A549 (cell line): ENCODE measurements around the gene HS3ST5. TPM values are rescaled to one million over a fixed set of nuclear protein-coding genes. Genes with fewer than 3 reads are reported as not detected.

Experiments
- ATAC-seq, 2 experiments: fragments of 200-7000 bp in 1 of 2; fragments of >200 bp in 1 of 2; cut with Nextera tagmentation in 1 of 2; cut with Tn5 transposase in 1 of 2; 3 replicates each; pipeline versions ENCODE4 v1.8.0 to v1.9.1; 2018 to 2020; ENCODE audit warnings: mild to moderate bottlenecking in 1 of 2, moderate library complexity in 1 of 2
- CTCF ChIA-PET: fragments of 300-600 bp; sonication (Branson Sonifier 250); formaldehyde crosslinking; extraction: SDS; loops from one replicate; lab custom pipeline; 2021; ENCODE audit warnings: antibody characterized with exemption, inconsistent platforms; lab: Yijun Ruan, JAX
- POLR2A ChIA-PET: fragments of 350-600 bp; formaldehyde crosslinking; extraction: SDS; loops from one replicate; lab custom pipeline; 2021; ENCODE audit warnings: antibody characterized with exemption, inconsistent platforms; lab: Yijun Ruan, JAX
- DNase-seq, 2 experiments: peaks; one replicate each; pipeline versions ENCODE4 v3.0.0 to v3.0.0-alpha.2; 2011 to 2016; ENCODE audit warnings: low read depth in 1 of 2, low spot score in 1 of 2
- FAIRE-seq: peaks from 2 replicates; lab custom pipeline; 2011; peaks lifted over from hg19 to GRCh38; lab: Jason Lieb, UNC
- H3K27ac ChIP-seq, 2 experiments: fragments of >200 bp; sonication (Bioruptor Twin); formaldehyde crosslinking; 3 replicates each; pipeline ENCODE4 v1.5.1; 2016 to 2017
- H3K4me1 ChIP-seq: fragments of >200 bp; sonication (Bioruptor Twin); formaldehyde crosslinking; 3 replicates; pipeline ENCODE4 v1.6.1; 2016
- H3K4me2 ChIP-seq: fragments of >200 bp; sonication (Bioruptor Twin); formaldehyde crosslinking; 3 replicates; pipeline ENCODE4 v1.6.1; 2016
- H3K4me3 ChIP-seq: fragments of >200 bp; sonication (Bioruptor Twin); formaldehyde crosslinking; 3 replicates; pipeline ENCODE4 v1.5.1; 2016
- H3K9me3 ChIP-seq: fragments of >200 bp; sonication (Bioruptor Twin); formaldehyde crosslinking; 3 replicates; pipeline ENCODE4 v1.6.1; 2016
- BHLHE40 ChIP-seq: IDR thresholded peaks from 2 replicates; pipeline ENCODE4 v1.6.1; 2012; ENCODE audit warnings: low read depth, low read length, inconsistent platforms
- CBX8 ChIP-seq: fragments of 200-600 bp; sonication (generic); IDR thresholded peaks from 2 replicates; pipeline ENCODE4 v1.6.1; 2016
- CHD4 ChIP-seq: fragments of 200-600 bp; sonication (generic); IDR thresholded peaks from 2 replicates; pipeline ENCODE4 v1.6.1; 2016; ENCODE audit warnings: antibody characterized with exemption, mild to moderate bottlenecking, borderline replicate concordance
- E2F6 ChIP-seq: IDR thresholded peaks from 2 replicates; pipeline ENCODE4 v1.6.1; 2012; ENCODE audit warnings: low read depth, borderline replicate concordance
- EHF ChIP-seq: fragments of 250-450 bp; sonication (Bioruptor Pico); IDR thresholded peaks from 2 replicates; pipeline ENCODE4 v1.5.0; 2020; ENCODE audit warnings: mild to moderate bottlenecking
- EP300 ChIP-seq, 2 experiments: fragments of >200 bp; sonication (Bioruptor Twin); formaldehyde crosslinking; IDR thresholded peaks; 2 replicates in 1 of 2; 3 replicates in 1 of 2; pipeline ENCODE4 v1.6.1; 2016 to 2017
- FOSL2 ChIP-seq, 2 experiments: fragments of 450-650 bp in 1 of 2; fragments of >200 bp in 1 of 2; sonication (Bioruptor Twin) in 1 of 2; formaldehyde crosslinking; IDR thresholded peaks; 2 replicates each; pipeline versions ENCODE4 v1.5.0 to v1.6.1; 2016 to 2020; ENCODE audit warnings: mild to moderate bottlenecking in 1 of 2, moderate library complexity in 1 of 2
- GATA3 ChIP-seq: IDR thresholded peaks from 2 replicates; pipeline ENCODE4 v1.6.1; 2012; ENCODE audit warnings: borderline replicate concordance
- HDAC2 ChIP-seq: fragments of 200-600 bp; sonication (generic); IDR thresholded peaks from 2 replicates; pipeline ENCODE4 v1.6.1; 2016
- HES2 ChIP-seq: fragments of >200 bp; sonication (Bioruptor Twin); formaldehyde crosslinking; IDR thresholded peaks from 2 replicates; pipeline ENCODE4 v1.6.1; 2016
- HEYL ChIP-seq: fragments of 250-450 bp; sonication (Bioruptor Pico); IDR thresholded peaks from 2 replicates; pipeline ENCODE4 v1.8.0; 2021; ENCODE audit warnings: mild to moderate bottlenecking, moderate library complexity
- HMGXB4 ChIP-seq: fragments of 250-450 bp; sonication (Bioruptor Pico); IDR thresholded peaks from 2 replicates; pipeline ENCODE4 v1.5.0; 2021; ENCODE audit warnings: mild to moderate bottlenecking, moderate library complexity, borderline replicate concordance
- KDM1A ChIP-seq: fragments of 200-600 bp; sonication (generic); IDR thresholded peaks from 2 replicates; pipeline ENCODE4 v1.6.1; 2016; ENCODE audit warnings: low read depth, mild to moderate bottlenecking
- KDM5A ChIP-seq: fragments of 200-600 bp; sonication (generic); IDR thresholded peaks from 2 replicates; pipeline ENCODE4 v1.6.1; 2016; ENCODE audit warnings: antibody characterized with exemption, mild to moderate bottlenecking
- MAFK ChIP-seq: fragments of 450-650 bp; IDR thresholded peaks from 2 replicates; pipeline ENCODE4 v1.6.1; 2014; ENCODE audit not compliant: partially characterized antibody
- NFE2L2 ChIP-seq: fragments of 150-350 bp; conservative IDR thresholded peaks from 2 replicates; pipeline ENCODE4 v1.6.1; 2014; ENCODE audit warnings: low read length
- NPAS2 ChIP-seq: fragments of 250-450 bp; sonication (Bioruptor Pico); IDR thresholded peaks from 2 replicates; pipeline ENCODE4 v1.8.0; 2022; ENCODE audit warnings: mild to moderate bottlenecking, moderate library complexity, borderline replicate concordance
- NR3C1 ChIP-seq: fragments of >200 bp; sonication (Bioruptor Twin); formaldehyde crosslinking; IDR thresholded peaks from 3 replicates; pipeline ENCODE4 v1.6.1; 2017
- PHF8 ChIP-seq: fragments of 200-600 bp; sonication (generic); IDR thresholded peaks from 2 replicates; pipeline ENCODE4 v1.6.1; 2016; ENCODE audit warnings: low read depth, mild to moderate bottlenecking, antibody characterized with exemption, moderate library complexity, borderline replicate concordance
- POLR2AphosphoS2 ChIP-seq: conservative IDR thresholded peaks from 2 replicates; pipeline ENCODE4 v1.6.1; 2012; ENCODE audit warnings: low read length, improper control_type of control experiment, inconsistent platforms
- RARB ChIP-seq: fragments of 250-450 bp; sonication (Bioruptor Pico); IDR thresholded peaks from 2 replicates; pipeline ENCODE4 v1.8.0; 2021; ENCODE audit warnings: mild to moderate bottlenecking, moderate library complexity
- SMC3 ChIP-seq: fragments of >200 bp; sonication (Bioruptor Twin); formaldehyde crosslinking; IDR thresholded peaks from 3 replicates; pipeline ENCODE4 v1.6.1; 2018; ENCODE audit warnings: inconsistent platforms
- SREBF2 ChIP-seq: fragments of 450-650 bp; IDR thresholded peaks from 2 replicates; pipeline ENCODE4 v1.6.1; 2014; ENCODE audit warnings: mild to moderate bottlenecking, moderate library complexity
- ZSCAN20 ChIP-seq: fragments of 250-450 bp; sonication (Bioruptor Pico); IDR thresholded peaks from 2 replicates; pipeline ENCODE4 v1.8.0; 2022; ENCODE audit warnings: mild to moderate bottlenecking, moderate library complexity
- WGBS: methylation state at CpG from one replicate; pipeline ENCODE4 v1.1.6; 2017; ENCODE audit errors: missing lambda C conversion rate; 5-methylcytosine and 5-hydroxymethylcytosine counted together
- polyA plus RNA-seq, 4 experiments: library from polyadenylated mRNA; depleted of rRNA in 3 of 4; stranded (reverse); fragments of >200 nt; fragmentation: RNase III in 1 of 4; extraction: RNeasy Plus Mini Kit Qiagen cat#74134 plus additional on column Dnase treatment in 1 of 4; gene quantifications; 2 replicates in 3 of 4; 3 replicates in 1 of 4; pipeline ENCODE4 v1.2.3, GENCODE V29; 2011 to 2017
- TF ChIP-seq, protein P1 (sequence below): fragments of >200 bp; sonication (Bioruptor Twin); formaldehyde crosslinking; IDR thresholded peaks from 3 replicates; pipeline ENCODE4 v1.6.1; 2016
- TF ChIP-seq, protein P2 (sequence below): fragments of 150-350 bp; IDR thresholded peaks from 2 replicates; pipeline ENCODE4 v1.6.1; 2014; ENCODE audit warnings: low read depth, mild to moderate bottlenecking, low read length
- TF ChIP-seq, protein P3 (sequence below): fragments of 250-450 bp; sonication (Bioruptor Pico); IDR thresholded peaks from 2 replicates; pipeline ENCODE4 v1.5.0; 2020; ENCODE audit warnings: low read depth, mild to moderate bottlenecking, moderate library complexity

The HS3ST5 gene
- polyA plus RNA-seq, 2 of the 4 experiments (the other 2 are of a cell fraction), result not detected

DNA sequence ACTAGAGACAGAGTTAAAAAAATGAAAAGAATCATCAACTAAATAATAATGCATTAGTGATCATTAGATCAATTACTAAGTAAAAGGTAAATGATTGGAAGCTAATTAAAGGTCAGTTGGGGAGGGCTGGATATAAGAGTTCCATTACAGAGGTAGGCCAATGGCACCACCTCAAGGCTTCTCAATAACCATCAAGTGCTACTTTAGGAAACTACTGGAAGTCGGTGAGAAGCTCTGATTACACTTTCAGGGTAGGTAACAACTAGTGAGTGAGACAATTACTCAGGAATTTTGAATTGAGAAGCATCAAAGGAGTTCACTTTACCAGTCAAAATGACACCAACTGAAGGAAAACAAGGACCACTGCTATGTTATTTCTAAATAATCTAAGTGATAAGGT, 281.7 kb downstream of the HS3ST5 start:
- no peak for FAIRE-seq
- ChIA-PET CTCF (no interaction called here), POLR2A (no interaction called here)
- Histone ChIP-seq H3K27ac (no peak overlapping the region), H3K4me1 (no peaks in the 10 kb centered on the region), H3K4me3 (no peak overlapping the region), H3K4me2 (no peak overlapping the region), H3K9me3 (no peaks in the 10 kb centered on the region)
- 5% methylated on average over 1 of the region's 1 CpG for WGBS
- no peak for TF ChIP-seq SREBF2
- TF ChIP-seq EHF, result no peak
- no peak for TF ChIP-seq PHF8
- no peak for TF ChIP-seq CBX8
- TF ChIP-seq, protein P1, sequence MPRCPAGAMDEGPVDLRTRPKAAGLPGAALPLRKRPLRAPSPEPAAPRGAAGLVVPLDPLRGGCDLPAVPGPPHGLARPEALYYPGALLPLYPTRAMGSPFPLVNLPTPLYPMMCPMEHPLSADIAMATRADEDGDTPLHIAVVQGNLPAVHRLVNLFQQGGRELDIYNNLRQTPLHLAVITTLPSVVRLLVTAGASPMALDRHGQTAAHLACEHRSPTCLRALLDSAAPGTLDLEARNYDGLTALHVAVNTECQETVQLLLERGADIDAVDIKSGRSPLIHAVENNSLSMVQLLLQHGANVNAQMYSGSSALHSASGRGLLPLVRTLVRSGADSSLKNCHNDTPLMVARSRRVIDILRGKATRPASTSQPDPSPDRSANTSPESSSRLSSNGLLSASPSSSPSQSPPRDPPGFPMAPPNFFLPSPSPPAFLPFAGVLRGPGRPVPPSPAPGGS, result no peak
- TF ChIP-seq, protein P2, sequence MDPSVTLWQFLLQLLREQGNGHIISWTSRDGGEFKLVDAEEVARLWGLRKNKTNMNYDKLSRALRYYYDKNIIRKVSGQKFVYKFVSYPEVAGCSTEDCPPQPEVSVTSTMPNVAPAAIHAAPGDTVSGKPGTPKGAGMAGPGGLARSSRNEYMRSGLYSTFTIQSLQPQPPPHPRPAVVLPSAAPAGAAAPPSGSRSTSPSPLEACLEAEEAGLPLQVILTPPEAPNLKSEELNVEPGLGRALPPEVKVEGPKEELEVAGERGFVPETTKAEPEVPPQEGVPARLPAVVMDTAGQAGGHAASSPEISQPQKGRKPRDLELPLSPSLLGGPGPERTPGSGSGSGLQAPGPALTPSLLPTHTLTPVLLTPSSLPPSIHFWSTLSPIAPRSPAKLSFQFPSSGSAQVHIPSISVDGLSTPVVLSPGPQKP, result no peak
- TF ChIP-seq HDAC2, result no peak
- no peak for TF ChIP-seq KDM1A
- no peak for TF ChIP-seq EP300 (IDR thresholded peaks at IDR 0.05)
- no peak for TF ChIP-seq NPAS2 (CRISPR knock-in tag)
- TF ChIP-seq E2F6, result no peak
- TF ChIP-seq GATA3, result no peak
- no peak for TF ChIP-seq SMC3
- no peak for TF ChIP-seq HES2
- no peak for TF ChIP-seq FOSL2 (IDR thresholded peaks at IDR 0.05)
- TF ChIP-seq FOSL2 (CRISPR knock-in tag; IDR thresholded peaks at IDR 0.05), result no peak
- no peak for TF ChIP-seq BHLHE40
- TF ChIP-seq RARB (CRISPR knock-in tag), result no peak
- no peak for TF ChIP-seq HEYL
- TF ChIP-seq, protein P3, sequence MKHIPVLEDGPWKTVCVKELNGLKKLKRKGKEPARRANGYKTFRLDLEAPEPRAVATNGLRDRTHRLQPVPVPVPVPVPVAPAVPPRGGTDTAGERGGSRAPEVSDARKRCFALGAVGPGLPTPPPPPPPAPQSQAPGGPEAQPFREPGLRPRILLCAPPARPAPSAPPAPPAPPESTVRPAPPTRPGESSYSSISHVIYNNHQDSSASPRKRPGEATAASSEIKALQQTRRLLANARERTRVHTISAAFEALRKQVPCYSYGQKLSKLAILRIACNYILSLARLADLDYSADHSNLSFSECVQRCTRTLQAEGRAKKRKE (CRISPR knock-in tag), result no peak
- no peak for TF ChIP-seq CHD4
- no peak for ATAC-seq
- DNase-seq, result no peak

GRCh38 chr6:114058435-114058834, 284.4 kb downstream of the HS3ST5 start:
- POLR2A ChIA-PET, result no interaction called here
- WGBS, result 52% methylated on average over 4 of the region's 4 CpGs
- Histone ChIP-seq H3K4me1 (no peaks in the 10 kb centered on the region), H3K27ac (no peak overlapping the region), H3K4me2 (no peak overlapping the region), H3K4me3 (no peak overlapping the region)
- DNase-seq (no peak), FAIRE-seq (no peak), ATAC-seq (no peak)
- CTCF ChIA-PET, result interaction anchor here (2.5 kb wide), 1 partner anchor 64 kb away, joined by 7 read pairs; no protein-coding TSS in a partner anchor
- TF ChIP-seq BHLHE40, result no peak
- no peak for TF ChIP-seq MAFK
- TF ChIP-seq KDM1A, result no peak
- no peak for TF ChIP-seq ZSCAN20 (CRISPR knock-in tag)
- TF ChIP-seq, all 56 proteins: peak for 0
- H3K9me3 ChIP-seq, result no peaks in the 10 kb centered on the region

GRCh38 chr6:114055763-114056162, 287.1 kb downstream of the HS3ST5 start:
- POLR2A ChIA-PET, result no interaction called here

More at GRCh38 chr6:114055763-114056162, 287.1 kb downstream of the HS3ST5 start:
- TF ChIP-seq HMGXB4 (CRISPR knock-in tag), result no peak
- TF ChIP-seq CHD4, result no peak
- TF ChIP-seq POLR2AphosphoS2, result no peak
- no peak for TF ChIP-seq NR3C1
- no peak for TF ChIP-seq EHF
- TF ChIP-seq KDM5A, result no peak
- TF ChIP-seq NFE2L2, result no peak
- H3K9me3 ChIP-seq, result no peaks in the 10 kb centered on the region
- H3K4me1 ChIP-seq, result no peaks in the 10 kb centered on the region
- ATAC-seq (no peak), DNase-seq (no peak), FAIRE-seq (no peak)
- H3K4me2 ChIP-seq, result no peak overlapping the region
- CTCF ChIA-PET, result no interaction called here
- no peak overlapping the region for H3K27ac ChIP-seq
- WGBS, result 39% methylated on average over 2 of the region's 2 CpGs
- H3K4me3 ChIP-seq, result no peak overlapping the region
